ENCODE results near the gene GHRHR.

Gene GHRHR

GRCh38 chr7:30927040-30927439 is 36.7 kb upstream of the GHRHR start:
- Histone ChIP-seq H3K9me2 (ENCODE audit: low read depth, low read length) (no peaks in the 10 kb centered on the region), H3K27me3 (ENCODE audit: insufficient read depth, low read length) (peaks cover 10% of the 10 kb centered on the region; the same call in 1 of the 2 replicates), H3K27ac (ENCODE audit: low read depth, low read length, poor library complexity, severe bottlenecking) (no peak overlapping the region), H3K4me1 (ENCODE audit: insufficient read depth, low read length, severe bottlenecking) (no peaks in the 10 kb centered on the region), H3K36me3 (ENCODE audit: insufficient read depth, low read length) (no peaks in the 10 kb centered on the region), H3K4me3 (ENCODE audit: low read depth, low read length, poor library complexity, severe bottlenecking) (no peak overlapping the region), H3K9ac (ENCODE audit: low read length) (no peak overlapping the region), H2AFZ (ENCODE audit: low read length) (no peak overlapping the region), H3K9me3 (ENCODE audit: low read length) (no peaks in the 10 kb centered on the region), H3K79me2 (ENCODE audit: insufficient read depth, low read length) (no peaks in the 10 kb centered on the region), H3F3A (ENCODE audit: insufficient read depth, low read length) (no peaks in the 10 kb centered on the region), H3K4me2 (ENCODE audit: low read length) (no peak overlapping the region), H4K20me1 (ENCODE audit: insufficient read depth, low read length) (no peaks in the 10 kb centered on the region)
- TF ChIP-seq CTCF (IDR thresholded peaks at IDR 0.05; ENCODE audit: low read length) (no peak), EZH2 (IDR thresholded peaks at IDR 0.05; ENCODE audit: borderline replicate concordance, low read length) (no peak)

GRCh38 chr7:30927559-30927958 is 36.2 kb upstream of the GHRHR start:
- H3K79me2 ChIP-seq (ENCODE audit: insufficient read depth, low read length) = no peaks in the 10 kb centered on the region
- no peaks in the 10 kb centered on the region for H4K20me1 ChIP-seq (ENCODE audit: insufficient read depth, low read length)
- H3K36me3 ChIP-seq (ENCODE audit: insufficient read depth, low read length) = no peaks in the 10 kb centered on the region
- H3K9me3 ChIP-seq (ENCODE audit: low read length) = no peaks in the 10 kb centered on the region
- no peaks in the 10 kb centered on the region for H3K9me2 ChIP-seq (ENCODE audit: low read depth, low read length)
- no peak overlapping the region for H3K27ac ChIP-seq (ENCODE audit: low read depth, low read length, poor library complexity, severe bottlenecking)
- no peak overlapping the region for H3K9ac ChIP-seq (ENCODE audit: low read length)
- H3K27me3 ChIP-seq (ENCODE audit: insufficient read depth, low read length) = peaks cover 9% of the 10 kb centered on the region; the same call in 1 of the 2 replicates
- H2AFZ ChIP-seq (ENCODE audit: low read length) = no peak overlapping the region
- no peak overlapping the region for H3K4me2 ChIP-seq (ENCODE audit: low read length)
- no peaks in the 10 kb centered on the region for H3F3A ChIP-seq (ENCODE audit: insufficient read depth, low read length)
- H3K4me1 ChIP-seq (ENCODE audit: insufficient read depth, low read length, severe bottlenecking) = no peaks in the 10 kb centered on the region
- TF ChIP-seq CTCF (IDR thresholded peaks at IDR 0.05; ENCODE audit: low read length) (no peak), EZH2 (IDR thresholded peaks at IDR 0.05; ENCODE audit: borderline replicate concordance, low read length) (no peak)
- no peak overlapping the region for H3K4me3 ChIP-seq (ENCODE audit: low read depth, low read length, poor library complexity, severe bottlenecking)

- H3K9me2 ChIP-seq (ENCODE audit: low read depth, low read length) = no peaks in the 10 kb centered on the region
- H3K79me2 ChIP-seq (ENCODE audit: insufficient read depth, low read length) = no peaks in the 10 kb centered on the region
- no peak overlapping the region for H3K9ac ChIP-seq (ENCODE audit: low read length)
- no peak overlapping the region for H3K27ac ChIP-seq (ENCODE audit: low read depth, low read length, poor library complexity, severe bottlenecking)
- H3K4me2 ChIP-seq (ENCODE audit: low read length) = no peak overlapping the region
- H3K27me3 ChIP-seq (ENCODE audit: insufficient read depth, low read length) = peaks cover 4% of the 10 kb centered on the region; the same call in 1 of the 2 replicates
- TF ChIP-seq CTCF (IDR thresholded peaks at IDR 0.05; ENCODE audit: low read length) (no peak), EZH2 (IDR thresholded peaks at IDR 0.05; ENCODE audit: borderline replicate concordance, low read length) (no peak)
- no peaks in the 10 kb centered on the region for H3F3A ChIP-seq (ENCODE audit: insufficient read depth, low read length)
- no peak overlapping the region for H2AFZ ChIP-seq (ENCODE audit: low read length)
- no peaks in the 10 kb centered on the region for H3K4me1 ChIP-seq (ENCODE audit: insufficient read depth, low read length, severe bottlenecking)
- no peaks in the 10 kb centered on the region for H3K9me3 ChIP-seq (ENCODE audit: low read length)
- no peaks in the 10 kb centered on the region for H4K20me1 ChIP-seq (ENCODE audit: insufficient read depth, low read length)
- no peak overlapping the region for H3K4me3 ChIP-seq (ENCODE audit: low read depth, low read length, poor library complexity, severe bottlenecking)
- no peaks in the 10 kb centered on the region for H3K36me3 ChIP-seq (ENCODE audit: insufficient read depth, low read length)
These were observed 35.4 kb upstream of the GHRHR start for GRCh38 chr7:30928254-30928872.
